B cell (primary cell): ENCODE data around the gene ESYT3. TPM values are rescaled to one million over a fixed set of nuclear protein-coding genes. Genes with fewer than 3 reads are reported as not detected.

Source experiments
- polyA plus RNA-seq: library from polyadenylated mRNA; depleted of rRNA; stranded (reverse); fragments of >200 nt; gene quantifications from 2 replicates; pipeline ENCODE4 v1.2.3, GENCODE V29; 2012
- total RNA-seq, 2 donors: library from RNA; stranded (reverse); fragments of 120-200 nt in 1 of 2; gene quantifications; 1 replicate in 1 of 2; 2 replicates in 1 of 2; pipeline versions ENCODE4 v1.2.3 to v1.2.4, GENCODE V29; 2013 to 2022

The ESYT3 gene
- total and polyA plus RNA-seq, 2 donors (not counting 1 experiment from before 2014, with no cell fraction given): not detected

Other genes with a start within 250 kb of the ESYT3 start
- 81.1 and 98.4 TPM in 2 replicates for gene ARMC8, start 247.3 kb upstream of the ESYT3 start, total RNA-seq
- gene ARMC8, start 247.3 kb upstream of the ESYT3 start, polyA plus RNA-seq: 35.3 and 46.2 TPM in 2 replicates
- not detected in 2 replicates for gene NME9, start 104.8 kb upstream of the ESYT3 start, total RNA-seq
- 0.17 TPM in 1 of 2 replicates, not detected in the other for gene NME9, start 104.8 kb upstream of the ESYT3 start, polyA plus RNA-seq
- 0.22 and 0.27 TPM in 2 replicates for gene MRAS, start 86.0 kb upstream of the ESYT3 start, total RNA-seq
- 0.03 and 0.35 TPM in 2 replicates for gene MRAS, start 86.0 kb upstream of the ESYT3 start, polyA plus RNA-seq
- gene CEP70, start 159.6 kb downstream of the ESYT3 start, total RNA-seq: 9.6 and 11.6 TPM in 2 replicates
- gene CEP70, start 159.6 kb downstream of the ESYT3 start, polyA plus RNA-seq: 1.00 and 1.9 TPM in 2 replicates
- gene FAIM, start 174.2 kb downstream of the ESYT3 start, total RNA-seq: 13.8 and 16.3 TPM in 2 replicates
- gene FAIM, start 174.2 kb downstream of the ESYT3 start, polyA plus RNA-seq: 2.0 and 2.3 TPM in 2 replicates